ENCODE measurements around the gene SERPINA7.

GRCh38 chrX:106050054-106050453 is 11.5 kb upstream of the SERPINA7 start:
- TF ChIP-seq, protein P1, sequence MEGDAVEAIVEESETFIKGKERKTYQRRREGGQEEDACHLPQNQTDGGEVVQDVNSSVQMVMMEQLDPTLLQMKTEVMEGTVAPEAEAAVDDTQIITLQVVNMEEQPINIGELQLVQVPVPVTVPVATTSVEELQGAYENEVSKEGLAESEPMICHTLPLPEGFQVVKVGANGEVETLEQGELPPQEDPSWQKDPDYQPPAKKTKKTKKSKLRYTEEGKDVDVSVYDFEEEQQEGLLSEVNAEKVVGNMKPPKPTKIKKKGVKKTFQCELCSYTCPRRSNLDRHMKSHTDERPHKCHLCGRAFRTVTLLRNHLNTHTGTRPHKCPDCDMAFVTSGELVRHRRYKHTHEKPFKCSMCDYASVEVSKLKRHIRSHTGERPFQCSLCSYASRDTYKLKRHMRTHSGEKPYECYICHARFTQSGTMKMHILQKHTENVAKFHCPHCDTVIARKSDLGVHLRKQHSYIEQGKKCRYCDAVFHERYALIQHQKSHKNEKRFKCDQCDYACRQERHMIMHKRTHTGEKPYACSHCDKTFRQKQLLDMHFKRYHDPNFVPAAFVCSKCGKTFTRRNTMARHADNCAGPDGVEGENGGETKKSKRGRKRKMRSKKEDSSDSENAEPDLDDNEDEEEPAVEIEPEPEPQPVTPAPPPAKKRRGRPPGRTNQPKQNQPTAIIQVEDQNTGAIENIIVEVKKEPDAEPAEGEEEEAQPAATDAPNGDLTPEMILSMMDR (conservative IDR thresholded peaks at IDR 0.05 in 1 of 2, IDR thresholded peaks at IDR 0.05 in 1 of 2; ENCODE audit: low read depth in 1 of 2, low read length in 2 of 2), result no peak
- no peak for TF ChIP-seq EZH2 (IDR thresholded peaks at IDR 0.05; ENCODE audit: low read length, missing control alignments)
